SK-N-SH treated with all-trans-retinoic acid at 6 μM for 48 hours (cell line): ENCODE data around the gene PAOX.

Source experiments
- ARNTL ChIP-seq: fragments of 450-650 bp; formaldehyde crosslinking; IDR thresholded peaks from 2 replicates; pipeline ENCODE4 v1.5.0; 2020; ENCODE audit warnings: low read depth, mild to moderate bottlenecking, moderate library complexity, borderline replicate concordance
- GLIS3 ChIP-seq: fragments of 250-450 bp; sonication (Bioruptor Pico); IDR thresholded peaks from 2 replicates; pipeline ENCODE4 v1.5.0; 2020; ENCODE audit warnings: mild to moderate bottlenecking, moderate library complexity
- PATZ1 ChIP-seq: fragments of 250-450 bp; sonication (Bioruptor Pico); IDR thresholded peaks from 2 replicates; pipeline ENCODE4 v1.8.0; 2020; ENCODE audit warnings: mild to moderate bottlenecking, moderate library complexity, borderline replicate concordance
- TCF4 ChIP-seq: fragments of 250-450 bp; sonication (Bioruptor Pico); IDR thresholded peaks from 2 replicates; pipeline ENCODE4 v1.8.0; 2021; ENCODE audit warnings: mild to moderate bottlenecking, moderate library complexity, borderline replicate concordance
- TOX ChIP-seq: fragments of 250-450 bp; sonication (Bioruptor Pico); IDR thresholded peaks from 2 replicates; pipeline ENCODE4 v1.8.0; 2021; ENCODE audit warnings: mild to moderate bottlenecking, moderate library complexity, borderline replicate concordance
- ZC3H10 ChIP-seq: fragments of 250-450 bp; sonication (Bioruptor Pico); IDR thresholded peaks from 2 replicates; pipeline ENCODE4 v1.5.1; 2021; ENCODE audit warnings: mild to moderate bottlenecking, moderate library complexity
- ZNF70 ChIP-seq: fragments of 450-650 bp; formaldehyde crosslinking; IDR thresholded peaks from 2 replicates; pipeline ENCODE4 v1.5.0; 2020; ENCODE audit warnings: mild to moderate bottlenecking, moderate library complexity
- TF ChIP-seq, protein P1 (sequence below): fragments of 250-450 bp; sonication (Bioruptor Pico); IDR thresholded peaks from 2 replicates; pipeline ENCODE4 v1.5.0; 2020; ENCODE audit warnings: mild to moderate bottlenecking, moderate library complexity

GRCh38 chr10:133359554-133359971 is 19.5 kb upstream of the PAOX start:
- TF ChIP-seq ZNF70 (CRISPR knock-in tag) (no peak), PATZ1 (no peak), ZC3H10 (CRISPR knock-in tag) (no peak), GLIS3 (CRISPR knock-in tag) (no peak), TOX (CRISPR knock-in tag) (no peak), ARNTL (CRISPR knock-in tag) (no peak), TCF4 (CRISPR knock-in tag) (no peak)
- TF ChIP-seq, protein P1, sequence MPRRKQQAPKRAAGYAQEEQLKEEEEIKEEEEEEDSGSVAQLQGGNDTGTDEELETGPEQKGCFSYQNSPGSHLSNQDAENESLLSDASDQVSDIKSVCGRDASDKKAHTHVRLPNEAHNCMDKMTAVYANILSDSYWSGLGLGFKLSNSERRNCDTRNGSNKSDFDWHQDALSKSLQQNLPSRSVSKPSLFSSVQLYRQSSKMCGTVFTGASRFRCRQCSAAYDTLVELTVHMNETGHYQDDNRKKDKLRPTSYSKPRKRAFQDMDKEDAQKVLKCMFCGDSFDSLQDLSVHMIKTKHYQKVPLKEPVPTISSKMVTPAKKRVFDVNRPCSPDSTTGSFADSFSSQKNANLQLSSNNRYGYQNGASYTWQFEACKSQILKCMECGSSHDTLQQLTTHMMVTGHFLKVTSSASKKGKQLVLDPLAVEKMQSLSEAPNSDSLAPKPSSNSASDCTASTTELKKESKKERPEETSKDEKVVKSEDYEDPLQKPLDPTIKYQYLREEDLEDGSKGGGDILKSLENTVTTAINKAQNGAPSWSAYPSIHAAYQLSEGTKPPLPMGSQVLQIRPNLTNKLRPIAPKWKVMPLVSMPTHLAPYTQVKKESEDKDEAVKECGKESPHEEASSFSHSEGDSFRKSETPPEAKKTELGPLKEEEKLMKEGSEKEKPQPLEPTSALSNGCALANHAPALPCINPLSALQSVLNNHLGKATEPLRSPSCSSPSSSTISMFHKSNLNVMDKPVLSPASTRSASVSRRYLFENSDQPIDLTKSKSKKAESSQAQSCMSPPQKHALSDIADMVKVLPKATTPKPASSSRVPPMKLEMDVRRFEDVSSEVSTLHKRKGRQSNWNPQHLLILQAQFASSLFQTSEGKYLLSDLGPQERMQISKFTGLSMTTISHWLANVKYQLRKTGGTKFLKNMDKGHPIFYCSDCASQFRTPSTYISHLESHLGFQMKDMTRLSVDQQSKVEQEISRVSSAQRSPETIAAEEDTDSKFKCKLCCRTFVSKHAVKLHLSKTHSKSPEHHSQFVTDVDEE (CRISPR knock-in tag): no peak
